Measurements from ENCODE around the gene AHRR.

- TF ChIP-seq POLR2AphosphoS5 (IDR thresholded peaks at IDR 0.05; ENCODE audit: low read depth, low read length) (no peak), SIN3A (IDR thresholded peaks at IDR 0.05; ENCODE audit: borderline replicate concordance, insufficient read depth, low read length) (no peak), TAF1 (IDR thresholded peaks at IDR 0.05; ENCODE audit: borderline replicate concordance, insufficient read depth, low read length) (no peak)
Observed at GRCh38 chr5:321230-321725, at the start of gene AHRR.

All from PFSK-1 (cell line).